Fibroblast of lung (primary cell): ENCODE results near the gene ONECUT3. TPM values are rescaled to one million over a fixed set of nuclear protein-coding genes. Genes with fewer than 3 reads are reported as not detected.
A peak's percentile ranks its signal among the peaks of the same experiment; 100 is the strongest.
"Not testable (repeated sequence)": the region's sequence is repeated elsewhere in the genome, so short reads cannot be mapped to it uniquely, and the experiment has no call there.

Source experiments
- DNase-seq, 2 donors: peaks; one replicate each; pipeline versions ENCODE4 v3.0.0 to v3.0.0-alpha.2; 2010; ENCODE audit warnings: low read depth in 2 of 2
- H2AFZ ChIP-seq: 2 replicates; pipeline ENCODE4 v1.5.1; 2012; ENCODE audit warnings: low read length, control low read depth, inconsistent platforms
- H3K27ac ChIP-seq: 2 replicates; pipeline ENCODE4 v1.5.1; 2011; ENCODE audit warnings: low read length, control low read depth; ENCODE audit not compliant: insufficient read depth
- H3K27me3 ChIP-seq: 2 replicates; pipeline ENCODE4 v1.5.1; 2011; ENCODE audit warnings: mild to moderate bottlenecking, low read length; ENCODE audit not compliant: control insufficient read depth, insufficient read depth
- H3K36me3 ChIP-seq: 2 replicates; pipeline ENCODE4 v1.5.1; 2011; ENCODE audit warnings: low read length; ENCODE audit not compliant: control insufficient read depth, insufficient read depth
- H3K4me1 ChIP-seq: 2 replicates; pipeline ENCODE4 v1.5.1; 2011; ENCODE audit warnings: low read length; ENCODE audit not compliant: control insufficient read depth, insufficient read depth; ENCODE audit errors: extremely low read depth
- H3K4me2 ChIP-seq: 2 replicates; pipeline ENCODE4 v1.5.1; 2011; ENCODE audit warnings: low read length, control low read depth; ENCODE audit not compliant: insufficient read depth; ENCODE audit errors: extremely low read depth
- H3K4me3 ChIP-seq, 4 experiments: fragments of 200-600 bp in 1 of 4; sonication (generic) in 1 of 4; replicated peaks in 1 of 4; 2 replicates each; pipeline ENCODE4 v1.5.1; 2011 to 2016; ENCODE audit warnings: low read length in 4 of 4, low read depth in 3 of 4, mild to moderate bottlenecking in 3 of 4, control low read depth in 2 of 4, inconsistent platforms in 1 of 4, mixed read lengths in 1 of 4; ENCODE audit not compliant: insufficient read depth in 1 of 4; ENCODE audit errors: control extremely low read depth in 1 of 4
- H3K79me2 ChIP-seq: 2 replicates; pipeline ENCODE4 v1.5.1; 2012; ENCODE audit warnings: mild to moderate bottlenecking, low read length, inconsistent platforms; ENCODE audit not compliant: control insufficient read depth, insufficient read depth
- H3K9ac ChIP-seq: 2 replicates; pipeline ENCODE4 v1.5.1; 2011; ENCODE audit warnings: mild to moderate bottlenecking, low read length, control low read depth; ENCODE audit not compliant: insufficient read depth
- H3K9me3 ChIP-seq: 2 replicates; pipeline ENCODE4 v1.5.1; 2012; ENCODE audit warnings: low read depth, low read length; ENCODE audit not compliant: control insufficient read depth, insufficient read depth
- H4K20me1 ChIP-seq: 2 replicates; pipeline ENCODE4 v1.5.1; 2011; ENCODE audit warnings: low read length; ENCODE audit not compliant: control insufficient read depth, insufficient read depth; ENCODE audit errors: extremely low read depth
- EZH2 ChIP-seq: IDR thresholded peaks from 2 replicates; pipeline ENCODE4 v1.5.1; 2012; ENCODE audit warnings: low read length, control low read depth, mild to moderate bottlenecking; ENCODE audit errors: missing control alignments
- polyA plus RNA-seq, 2 donors: library from polyadenylated mRNA; depleted of rRNA in 1 of 2; stranded (reverse) in 1 of 2; unstranded in 1 of 2; fragments of >200 nt; gene quantifications; 2 replicates each; pipeline ENCODE4 v1.2.1, GENCODE V29; 2011 to 2012; ENCODE audit warnings: missing spikeins in 1 of 2
- total RNA-seq: library from RNA; depleted of rRNA; stranded (reverse); fragments of >200 nt; gene quantifications from 2 replicates; pipeline ENCODE4 v1.2.1, GENCODE V29; 2014
- TF ChIP-seq, protein P1 (sequence below), 2 donors: IDR thresholded peaks in 1 of 2; conservative IDR thresholded peaks in 1 of 2; 1 replicate in 1 of 2; 2 replicates in 1 of 2; pipeline ENCODE4 v1.5.1; 2011 to 2012; ENCODE audit warnings: low read length in 2 of 2, control low read depth in 1 of 2, inconsistent platforms in 1 of 2, low read depth in 1 of 2, mild to moderate bottlenecking in 1 of 2

The ONECUT3 gene
- total and polyA plus RNA-seq, 2 donors (not counting 1 experiment from before 2014, with no cell fraction given) = not detected

GRCh38 chr19:1760020-1760419, 6.7 kb downstream of the ONECUT3 start:
- no peak for DNase-seq
- TF ChIP-seq, protein P1, sequence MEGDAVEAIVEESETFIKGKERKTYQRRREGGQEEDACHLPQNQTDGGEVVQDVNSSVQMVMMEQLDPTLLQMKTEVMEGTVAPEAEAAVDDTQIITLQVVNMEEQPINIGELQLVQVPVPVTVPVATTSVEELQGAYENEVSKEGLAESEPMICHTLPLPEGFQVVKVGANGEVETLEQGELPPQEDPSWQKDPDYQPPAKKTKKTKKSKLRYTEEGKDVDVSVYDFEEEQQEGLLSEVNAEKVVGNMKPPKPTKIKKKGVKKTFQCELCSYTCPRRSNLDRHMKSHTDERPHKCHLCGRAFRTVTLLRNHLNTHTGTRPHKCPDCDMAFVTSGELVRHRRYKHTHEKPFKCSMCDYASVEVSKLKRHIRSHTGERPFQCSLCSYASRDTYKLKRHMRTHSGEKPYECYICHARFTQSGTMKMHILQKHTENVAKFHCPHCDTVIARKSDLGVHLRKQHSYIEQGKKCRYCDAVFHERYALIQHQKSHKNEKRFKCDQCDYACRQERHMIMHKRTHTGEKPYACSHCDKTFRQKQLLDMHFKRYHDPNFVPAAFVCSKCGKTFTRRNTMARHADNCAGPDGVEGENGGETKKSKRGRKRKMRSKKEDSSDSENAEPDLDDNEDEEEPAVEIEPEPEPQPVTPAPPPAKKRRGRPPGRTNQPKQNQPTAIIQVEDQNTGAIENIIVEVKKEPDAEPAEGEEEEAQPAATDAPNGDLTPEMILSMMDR (conservative IDR thresholded peaks at IDR 0.05 in 1 of 2, IDR thresholded peaks at IDR 0.05 in 1 of 2; ENCODE audit: low read depth in 1 of 2, low read length in 2 of 2) = no peak
- TF ChIP-seq EZH2 = no peak
- H3K36me3 ChIP-seq = no peaks in the 10 kb centered on the region
- H3K9me3 ChIP-seq = no peaks in the 10 kb centered on the region
- H4K20me1 ChIP-seq = no peaks in the 10 kb centered on the region
- H3K9ac ChIP-seq = no peak overlapping the region
- H3K4me2 ChIP-seq = no peak overlapping the region
- peaks cover 75% of the 10 kb centered on the region for H3K27me3 ChIP-seq
- no peak overlapping the region for H2AFZ ChIP-seq
- H3K79me2 ChIP-seq = no peaks in the 10 kb centered on the region
- H3K27ac ChIP-seq = no peak overlapping the region
- H3K4me3 ChIP-seq = no peak overlapping the region
- H3K4me1 ChIP-seq = no peaks in the 10 kb centered on the region

DNA sequence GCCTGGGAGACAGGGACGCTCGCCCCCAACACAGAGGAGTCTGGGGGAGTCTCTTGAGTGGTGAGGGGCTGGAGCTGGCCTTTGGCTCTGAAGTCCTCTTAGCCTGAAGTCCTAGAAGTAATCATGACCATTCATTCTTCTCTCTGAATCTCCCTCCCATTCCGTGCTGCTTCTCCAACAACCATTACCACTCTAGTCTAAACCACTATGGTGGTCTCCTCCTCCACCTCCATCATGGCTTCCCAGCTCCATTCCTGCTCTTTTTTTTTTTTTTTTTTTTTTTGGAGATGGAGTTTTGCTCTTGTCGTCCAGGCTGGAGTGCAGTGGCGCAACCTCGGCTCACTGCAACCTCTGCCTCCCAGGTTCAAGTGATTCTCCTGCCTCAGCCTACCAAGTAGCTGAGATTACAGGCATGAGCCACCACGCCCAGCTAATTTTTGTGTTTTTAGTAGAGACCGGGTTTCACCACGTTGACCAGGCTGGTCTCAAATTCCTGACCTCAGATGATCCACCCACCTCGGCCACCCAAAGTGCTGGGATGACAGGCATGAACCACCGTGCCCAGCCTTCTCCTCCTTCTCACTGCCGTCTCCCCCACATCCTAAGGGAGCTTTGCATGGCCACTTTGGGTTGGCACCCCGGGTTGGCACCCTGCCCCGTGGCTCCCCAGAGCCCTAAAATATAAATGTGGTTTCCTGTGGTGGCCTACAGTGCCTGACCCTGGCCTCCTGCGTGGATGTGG, 7.7 kb downstream of the ONECUT3 start:
- not testable (repeated sequence) for H4K20me1 ChIP-seq, H3K4me1 ChIP-seq, H3K79me2 ChIP-seq, H3K4me2 ChIP-seq, DNase-seq, H3K27ac ChIP-seq, H2AFZ ChIP-seq, H3K36me3 ChIP-seq, H3K4me3 ChIP-seq, H3K9ac ChIP-seq, H3K9me3 ChIP-seq
- H3K27me3 ChIP-seq = peaks cover 76% of the 10 kb centered on the region

- no peak for DNase-seq
- H3K9ac ChIP-seq = no peak overlapping the region
- no peak overlapping the region for H3K27ac ChIP-seq
- H3K27me3 ChIP-seq = peaks cover 78% of the 10 kb centered on the region
- H3K4me3 ChIP-seq = no peak overlapping the region
- no peak overlapping the region for H2AFZ ChIP-seq
- no peaks in the 10 kb centered on the region for H3K9me3 ChIP-seq
- H3K79me2 ChIP-seq = no peaks in the 10 kb centered on the region
- no peaks in the 10 kb centered on the region for H3K4me1 ChIP-seq
- H3K36me3 ChIP-seq = no peaks in the 10 kb centered on the region
- no peak overlapping the region for H3K4me2 ChIP-seq
- TF ChIP-seq EZH2 = peak; percentile 86
- TF ChIP-seq, protein P1 (conservative IDR thresholded peaks at IDR 0.05 in 1 of 2, IDR thresholded peaks at IDR 0.05 in 1 of 2; ENCODE audit: low read depth in 1 of 2, low read length in 2 of 2) = no peak
- H4K20me1 ChIP-seq = no peaks in the 10 kb centered on the region
Observed at GRCh38 chr19:1761528-1762242, 8.4 kb downstream of the ONECUT3 start.
